ENCODE results near the gene MPND.

- no peak for TF ChIP-seq CTCF (IDR thresholded peaks at IDR 0.05)
- no peak for TF ChIP-seq POLR2AphosphoS5 (IDR thresholded peaks at IDR 0.05)
- no peak for TF ChIP-seq POLR2A (IDR thresholded peaks at IDR 0.05)
These were observed 37.7 kb upstream of the MPND start for GRCh38 chr19:4305659-4306058.
